PC-3 (cell line): ENCODE data around the gene CAMK4. TPM values are rescaled to one million over a fixed set of nuclear protein-coding genes. Genes with fewer than 3 reads are reported as not detected.

ENCODE experiments used
- ATAC-seq: fragments of 200-7000 bp; cut with Tn5 transposase; 2 replicates; pipeline ENCODE4 v1.9.1; 2020; ENCODE audit warnings: mild to moderate bottlenecking, moderate library complexity
- Bru-seq: library from RNA; stranded (reverse); fragments of 400-500 nt; gene quantifications from one replicate; lab custom pipeline; 2021; lab: Mats Ljungman, UMichigan
- BruChase-seq, 2 experiments: library from RNA; stranded (reverse); fragments of 400-500 nt; gene quantifications; one replicate each; lab custom pipeline; 2021; lab: Mats Ljungman, UMichigan
- BruUV-seq: library from RNA; stranded (reverse); fragments of 400-500 nt; replicated peaks from 2 replicates; lab custom pipeline; 2021; lab: Mats Ljungman, UMichigan
- CTCF ChIA-PET: fragments of 300-600 bp; sonication (Branson Sonifier 250); formaldehyde crosslinking; loops from one replicate; lab custom pipeline; 2022; ENCODE audit warnings: antibody characterized with exemption; lab: Charles Lee
- POLR2A ChIA-PET: fragments of 300-600 bp; sonication (Branson Sonifier 250); formaldehyde crosslinking; loops from one replicate; lab custom pipeline; 2022; ENCODE audit warnings: antibody characterized with exemption; ENCODE audit not compliant: unreplicated experiment; lab: Charles Lee
- DNase-seq: peaks from one replicate; pipeline ENCODE4 v3.0.0-alpha.2; 2015
- H2AFZ ChIP-seq: fragments of 300-600 bp; sonication (generic); 2 replicates; pipeline ENCODE4 v1.6.0; 2016; ENCODE audit warnings: antibody characterized with exemption, low read length
- H3F3A ChIP-seq: fragments of 300-600 bp; sonication (generic); one replicate; pipeline ENCODE4 v1.6.0; 2017; ENCODE audit warnings: antibody characterized with exemption, low read length, control low read depth, mild to moderate bottlenecking; ENCODE audit not compliant: unreplicated experiment
- H3K27ac ChIP-seq: fragments of 300-600 bp; sonication (generic); 2 replicates; pipeline ENCODE4 v1.5.1; 2016; ENCODE audit warnings: mild to moderate bottlenecking, low read length
- H3K27me3 ChIP-seq: fragments of 300-600 bp; sonication (generic); 2 replicates; pipeline ENCODE4 v1.6.1; 2016; ENCODE audit warnings: low read length, mixed read lengths
- H3K36me3 ChIP-seq: fragments of 300-600 bp; sonication (generic); 2 replicates; pipeline ENCODE4 v1.6.1; 2016; ENCODE audit warnings: low read depth, mixed run types, low read length, mixed read lengths
- H3K4me1 ChIP-seq: fragments of 300-600 bp; sonication (generic); 2 replicates; pipeline ENCODE4 v1.5.1; 2016; ENCODE audit warnings: low read length; ENCODE audit not compliant: insufficient read depth
- H3K4me2 ChIP-seq: fragments of 300-600 bp; sonication (generic); 2 replicates; pipeline ENCODE4 v1.6.0; 2016; ENCODE audit warnings: low read length
- H3K4me3 ChIP-seq: fragments of 300-600 bp; sonication (generic); 2 replicates; pipeline ENCODE4 v1.5.1; 2016; ENCODE audit warnings: mild to moderate bottlenecking, low read length, mixed read lengths
- H3K79me2 ChIP-seq: fragments of 300-600 bp; sonication (generic); 2 replicates; pipeline ENCODE4 v1.6.1; 2017; ENCODE audit warnings: low read length, mixed read lengths
- H3K9ac ChIP-seq: fragments of 300-600 bp; sonication (generic); 2 replicates; pipeline ENCODE4 v1.6.0; 2016; ENCODE audit warnings: mild to moderate bottlenecking, low read length
- H3K9me2 ChIP-seq: fragments of 300-600 bp; sonication (generic); replicated peaks from 2 replicates; pipeline ENCODE4 v1.6.1; 2016; ENCODE audit warnings: mixed run types, low read length, mixed read lengths
- H3K9me3 ChIP-seq: fragments of 300-600 bp; sonication (generic); 2 replicates; pipeline ENCODE4 v1.6.1; 2016; ENCODE audit warnings: low read length, mixed read lengths
- H4K20me1 ChIP-seq: fragments of 300-600 bp; sonication (generic); 2 replicates; pipeline ENCODE4 v1.6.1; 2016; ENCODE audit warnings: low read length, mixed read lengths
- EZH2 ChIP-seq: fragments of 300-600 bp; sonication (generic); IDR thresholded peaks from one replicate; pipeline ENCODE4 v1.6.1; 2017; ENCODE audit warnings: antibody characterized with exemption, mild to moderate bottlenecking, low read length; ENCODE audit not compliant: unreplicated experiment
- EZH2phosphoT487 ChIP-seq: fragments of 300-600 bp; sonication (generic); IDR thresholded peaks from 2 replicates; pipeline ENCODE4 v1.6.1; 2018; ENCODE audit warnings: mild to moderate bottlenecking, antibody characterized with exemption, low read length, borderline replicate concordance
- intact Hi-C: fragments of 100-400 bp; cut with micrococcal nuclease; formaldehyde crosslinking; loops from 2 replicates; pipeline ENCODE4 v1.9.0; 2023
- long read RNA-seq: library from polyadenylated mRNA; unstranded; transcript quantifications from one replicate; pipeline ENCODE4 v2.0.0, GENCODE V29; 2021; ENCODE audit not compliant: unreplicated experiment
- total RNA-seq: library from RNA; depleted of rRNA; stranded (reverse); fragments of >200 nt; gene quantifications from 2 replicates; pipeline ENCODE4 v1.2.3, GENCODE V29; 2014; rRNA removed
- TF ChIP-seq, protein P1 (sequence below): fragments of 300-600 bp; sonication (generic); conservative IDR thresholded peaks from 2 replicates; pipeline ENCODE4 v1.5.1; 2017; ENCODE audit warnings: antibody characterized with exemption, low read depth, mild to moderate bottlenecking, low read length

CAMK4 gene
- total RNA-seq, result 0.55 and 0.69 TPM in 2 replicates
- percentile 14 among the genes with signal in this experiment for Bru-seq, nascent RNA
- BruChase-seq, experiment 1, labeled RNA remaining after a 6-hour chase, result percentile 20 among the genes with signal in this experiment
- BruChase-seq, experiment 2, labeled RNA remaining after a 2-hour chase, result percentile 18 among the genes with signal in this experiment
- long read RNA-seq, partial matches to known transcripts, result 0 of 1 reads
- long read RNA-seq, other reads (novel, unspliced or antisense), result 1 of 1 reads

DNA sequence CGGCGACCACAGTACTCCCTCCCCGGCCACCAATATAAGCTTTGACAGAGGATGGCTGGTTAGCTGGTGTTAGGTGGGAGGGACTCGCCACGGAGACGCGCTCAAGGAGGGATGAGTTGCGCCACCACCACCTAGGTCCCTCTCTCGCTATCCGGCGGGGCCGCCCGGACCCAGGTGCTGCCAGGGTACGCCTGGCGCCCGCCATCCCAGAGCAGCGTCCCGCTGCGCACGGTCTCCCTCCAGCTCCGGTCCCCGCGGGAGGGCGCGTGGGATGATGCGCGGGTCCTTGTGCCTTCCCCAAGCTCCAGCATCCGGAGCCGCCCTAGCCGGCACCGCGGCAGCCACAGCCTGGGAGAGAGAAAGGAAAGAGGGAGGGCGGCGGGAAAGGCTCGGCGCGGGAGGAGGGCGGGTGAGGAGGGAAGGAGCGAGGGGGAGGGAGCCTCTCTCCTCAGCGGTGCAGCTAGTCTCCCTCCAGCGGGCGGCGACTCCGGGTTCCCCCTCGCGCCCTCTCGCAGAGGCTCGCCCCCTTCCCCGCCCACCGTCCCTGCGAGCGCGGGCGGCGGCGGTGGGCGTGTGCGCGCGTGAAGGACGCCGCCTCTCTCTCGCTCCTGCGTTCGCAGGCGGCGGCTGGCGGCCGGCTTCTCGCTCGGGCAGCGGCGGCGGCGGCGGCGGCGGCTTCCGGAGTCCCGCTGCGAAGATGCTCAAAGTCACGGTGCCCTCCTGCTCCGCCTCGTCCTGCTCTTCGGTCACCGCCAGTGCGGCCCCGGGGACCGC lies at the start of gene CAMK4:
CAMK4 (plus strand) TSS at position 598 of the 774 bp plus-strand sequence; CDS start at position 698, 100 bp downstream.
- peak; percentile 26 for DNase-seq
- no TSS peak for BruUV-seq
- Histone ChIP-seq H3K79me2 (no peaks in the 10 kb centered on the region), H3K9me3 (no peaks in the 10 kb centered on the region), H3K9me2 (no peaks in the 10 kb centered on the region), H3K27ac (no peak within 1 kb of the TSS), H3K27me3 (peaks cover 75% of the 10 kb centered on the region), H2AFZ (peak within 1 kb of the TSS; percentile 54; the same call in 1 of the 2 replicates), H3K4me1 (peaks cover 9% of the 10 kb centered on the region; the same call in 1 of the 2 replicates), H3K4me3 (peak within 1 kb of the TSS; percentile 55), H3K4me2 (peak within 1 kb of the TSS; percentile 78), H3K36me3 (no peaks in the 10 kb centered on the region), H3K9ac (no peak within 1 kb of the TSS), H4K20me1 (no peaks in the 10 kb centered on the region), H3F3A (no peaks in the 10 kb centered on the region)
- ATAC-seq, result peak; percentile 70
- TF ChIP-seq EZH2phosphoT487 (peak; percentile 51; the same call in 1 of the 2 replicates), EZH2 (no peak)
- TF ChIP-seq, protein P1, sequence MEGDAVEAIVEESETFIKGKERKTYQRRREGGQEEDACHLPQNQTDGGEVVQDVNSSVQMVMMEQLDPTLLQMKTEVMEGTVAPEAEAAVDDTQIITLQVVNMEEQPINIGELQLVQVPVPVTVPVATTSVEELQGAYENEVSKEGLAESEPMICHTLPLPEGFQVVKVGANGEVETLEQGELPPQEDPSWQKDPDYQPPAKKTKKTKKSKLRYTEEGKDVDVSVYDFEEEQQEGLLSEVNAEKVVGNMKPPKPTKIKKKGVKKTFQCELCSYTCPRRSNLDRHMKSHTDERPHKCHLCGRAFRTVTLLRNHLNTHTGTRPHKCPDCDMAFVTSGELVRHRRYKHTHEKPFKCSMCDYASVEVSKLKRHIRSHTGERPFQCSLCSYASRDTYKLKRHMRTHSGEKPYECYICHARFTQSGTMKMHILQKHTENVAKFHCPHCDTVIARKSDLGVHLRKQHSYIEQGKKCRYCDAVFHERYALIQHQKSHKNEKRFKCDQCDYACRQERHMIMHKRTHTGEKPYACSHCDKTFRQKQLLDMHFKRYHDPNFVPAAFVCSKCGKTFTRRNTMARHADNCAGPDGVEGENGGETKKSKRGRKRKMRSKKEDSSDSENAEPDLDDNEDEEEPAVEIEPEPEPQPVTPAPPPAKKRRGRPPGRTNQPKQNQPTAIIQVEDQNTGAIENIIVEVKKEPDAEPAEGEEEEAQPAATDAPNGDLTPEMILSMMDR, result no peak
- POLR2A ChIA-PET, result no interaction called here
- CTCF ChIA-PET, result no interaction called here
- intact Hi-C loops, result no loop called here

DNA sequence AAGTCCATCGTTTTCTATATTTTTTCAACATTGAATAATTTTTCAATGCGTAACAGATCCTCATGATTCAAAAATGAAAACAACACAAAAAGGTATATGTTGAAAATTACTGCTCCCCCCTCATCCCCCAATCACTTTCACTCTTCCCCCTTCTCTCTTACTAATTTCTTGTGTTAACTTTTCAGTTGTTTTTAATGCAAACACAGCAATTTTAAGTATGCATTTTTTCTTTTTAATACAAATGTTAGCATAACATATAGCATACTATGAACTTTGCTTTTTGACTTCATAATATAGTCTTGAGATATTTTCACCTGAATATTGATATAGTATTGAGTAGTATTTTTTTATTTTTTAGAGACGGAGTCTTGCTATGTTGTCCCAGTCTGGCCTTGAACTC lies 41.1 kb upstream of the CAMK4 start:
- POLR2A ChIA-PET, result no interaction called here
- no peak overlapping the region for H3K9ac ChIP-seq
- intact Hi-C loops, result no loop called here
- H3K36me3 ChIP-seq, result no peaks in the 10 kb centered on the region
- DNase-seq (no peak), ATAC-seq (no peak)
- no peaks in the 10 kb centered on the region for H3K9me2 ChIP-seq
- CTCF ChIA-PET, result no interaction called here
- H3K4me3 ChIP-seq, result no peak overlapping the region
- no peak overlapping the region for H3K4me2 ChIP-seq
- no peaks in the 10 kb centered on the region for H3F3A ChIP-seq
- BruUV-seq, result no TSS peak
- no peaks in the 10 kb centered on the region for H3K9me3 ChIP-seq
- H3K79me2 ChIP-seq, result no peaks in the 10 kb centered on the region
- H4K20me1 ChIP-seq, result no peaks in the 10 kb centered on the region
- no peaks in the 10 kb centered on the region for H3K4me1 ChIP-seq
- no peak overlapping the region for H3K27ac ChIP-seq
- H3K27me3 ChIP-seq, result peaks cover 39% of the 10 kb centered on the region
- TF ChIP-seq, protein P1, result no peak
- TF ChIP-seq EZH2phosphoT487 (no peak), EZH2 (no peak)
- no peak overlapping the region for H2AFZ ChIP-seq
